ENCODE measurements around the gene CAMSAP2.

The CAMSAP2 gene

GRCh38 chr1:200838676-200839445 lies 100.2 kb downstream of the CAMSAP2 start:
- ChIA-PET CTCF (interaction anchor here (1.1 to 2.5 kb wide), 7 partner anchors 10 to 280 kb away, joined by 3 to 15 read pairs (median 3); no protein-coding TSS in a partner anchor), POLR2A (no interaction called here)
- no peak for DNase-seq (ENCODE audit: extremely low spot score)
- TF ChIP-seq CTCF (IDR thresholded peaks at IDR 0.05; ENCODE audit: control extremely low read depth, extremely low read depth, low read depth, missing control alignments) = no peak

GRCh38 chr1:200845360-200845759 lies 106.7 kb downstream of the CAMSAP2 start:
- ChIA-PET CTCF (interaction anchor here (1.7 to 2.2 kb wide), 3 partner anchors 16 to 223 kb away, joined by 3 to 6 read pairs (median 4); no protein-coding TSS in a partner anchor), POLR2A (no interaction called here)
- no peak for DNase-seq (ENCODE audit: extremely low spot score)
- TF ChIP-seq CTCF (IDR thresholded peaks at IDR 0.05; ENCODE audit: control extremely low read depth, extremely low read depth, low read depth, missing control alignments) = no peak

- TF ChIP-seq CTCF (IDR thresholded peaks at IDR 0.05; ENCODE audit: control extremely low read depth, extremely low read depth, low read depth, missing control alignments) = no peak
- no peak for DNase-seq (ENCODE audit: extremely low spot score)
- ChIA-PET CTCF (interaction anchor here (0.8 to 2.2 kb wide), 3 partner anchors 212 to 225 kb away, joined by 3 to 6 read pairs (median 3); partner anchors contain the start of gene KIF14), POLR2A (no interaction called here)
Measured at GRCh38 chr1:200846398-200846797, 107.7 kb downstream of the CAMSAP2 start.

GRCh38 chr1:200849430-200849829 lies 110.7 kb downstream of the CAMSAP2 start:
- ChIA-PET POLR2A (interaction anchor here (0.5 kb wide), 1 partner anchor 177 kb away, joined by 6 read pairs; no protein-coding TSS in a partner anchor), CTCF (no interaction called here)
- TF ChIP-seq CTCF (IDR thresholded peaks at IDR 0.05; ENCODE audit: control extremely low read depth, extremely low read depth, low read depth, missing control alignments) = no peak
- no peak for DNase-seq (ENCODE audit: extremely low spot score)

DNA sequence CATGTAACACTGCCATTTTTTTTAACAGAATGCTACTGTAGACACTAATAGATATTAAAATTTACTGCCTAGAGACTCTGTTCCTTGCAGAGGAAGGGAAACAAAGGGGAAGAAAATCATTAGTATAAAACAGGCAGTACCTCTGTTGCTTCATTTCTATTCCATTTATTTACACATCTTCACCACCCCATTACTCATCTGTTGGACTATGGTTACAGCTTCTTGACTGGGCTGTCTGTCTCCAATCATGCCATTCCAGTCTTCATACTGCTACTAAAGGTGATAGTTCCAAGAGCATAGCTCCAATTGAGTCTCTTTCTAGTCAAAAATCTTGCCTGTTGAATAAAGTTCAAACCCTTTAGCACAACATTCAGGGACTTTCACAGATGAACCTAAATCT lies 111.9 kb downstream of the CAMSAP2 start:
- no peak for TF ChIP-seq CTCF (IDR thresholded peaks at IDR 0.05; ENCODE audit: control extremely low read depth, extremely low read depth, low read depth, missing control alignments)
- DNase-seq (ENCODE audit: extremely low spot score) = no peak
- ChIA-PET CTCF (interaction anchor here (0.7 to 1.2 kb wide), 4 partner anchors 9 to 40 kb away, joined by 3 to 4 read pairs (median 3); no protein-coding TSS in a partner anchor), POLR2A (no interaction called here)

DNA sequence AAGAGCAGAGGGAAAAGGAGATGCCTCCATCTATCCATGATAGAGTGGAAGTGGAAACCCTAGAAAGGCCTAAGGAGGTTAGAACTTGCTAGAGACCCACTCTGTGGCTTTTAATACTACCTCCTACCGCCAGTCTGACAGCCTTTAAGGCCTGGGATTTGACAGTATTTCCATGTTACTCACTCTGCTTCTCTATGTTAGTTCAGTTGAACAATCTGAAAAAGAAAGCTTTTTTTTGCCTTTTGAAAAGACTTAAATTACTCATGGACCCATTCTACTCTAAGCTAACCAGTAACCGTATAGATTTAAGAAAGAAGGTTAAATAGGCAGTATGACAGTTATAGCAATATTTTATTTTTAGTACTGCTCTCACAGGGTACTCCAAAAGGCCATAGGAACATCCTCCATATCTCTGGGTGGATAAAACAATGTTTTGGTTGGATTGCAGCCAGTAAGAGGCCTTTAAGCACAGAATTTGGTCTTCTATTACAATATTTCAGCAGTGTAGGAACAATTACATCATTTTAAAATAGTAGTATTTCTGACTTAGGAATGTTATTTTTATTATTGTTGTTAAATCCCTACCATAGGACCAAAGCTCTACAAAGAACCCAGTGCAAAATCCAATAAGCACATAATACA lies 118.1 kb downstream of the CAMSAP2 start:
- no peak for DNase-seq (ENCODE audit: extremely low spot score)
- CTCF ChIA-PET = interaction anchor here (1.4 to 1.5 kb wide), 3 partner anchors 10 to 31 kb away, joined by 4 to 10 read pairs (median 5); no protein-coding TSS in a partner anchor
- POLR2A ChIA-PET = interaction anchor here (0.7 kb wide), 1 partner anchor 9 kb away, joined by 3 read pairs; no protein-coding TSS in a partner anchor
- no peak for TF ChIP-seq CTCF (IDR thresholded peaks at IDR 0.05; ENCODE audit: control extremely low read depth, extremely low read depth, low read depth, missing control alignments)
